ENCODE results near the gene MAN1A1. TPM values are rescaled to one million over a fixed set of nuclear protein-coding genes. Genes with fewer than 3 reads are reported as not detected.
A peak's percentile ranks its signal among the peaks of the same experiment; 100 is the strongest.

The MAN1A1 gene
- total RNA-seq, 2 donors from 2014 or later, result 41.7 to 43.7 TPM

- no peak overlapping the region for H3K27ac ChIP-seq (ENCODE audit: low read depth, low read length)
- H3K36me3 ChIP-seq (ENCODE audit: control insufficient read depth, insufficient read depth, low read length), result peaks cover 5% of the 10 kb centered on the region
- H3K4me1 Mint-ChIP-seq, result peaks cover 23% of the 10 kb centered on the region
- no peaks in the 10 kb centered on the region for H3K27me3 Mint-ChIP-seq (ENCODE audit: insufficient read depth)
- peaks cover 10% of the 10 kb centered on the region for H3K36me3 Mint-ChIP-seq (ENCODE audit: low read depth)
- H3K9me3 ChIP-seq (ENCODE audit: control insufficient read depth, low read length), result no peaks in the 10 kb centered on the region
- no peaks in the 10 kb centered on the region for H3K4me1 ChIP-seq (ENCODE audit: control insufficient read depth, insufficient read depth, low read length)
- no peak overlapping the region for H3K4me3 ChIP-seq (ENCODE audit: low read length)
- H3K27ac Mint-ChIP-seq, result no peak overlapping the region
- H3K27me3 ChIP-seq (ENCODE audit: control insufficient read depth, insufficient read depth, low read length, poor library complexity, severe bottlenecking), result no peaks in the 10 kb centered on the region
- TF ChIP-seq, protein P1, sequence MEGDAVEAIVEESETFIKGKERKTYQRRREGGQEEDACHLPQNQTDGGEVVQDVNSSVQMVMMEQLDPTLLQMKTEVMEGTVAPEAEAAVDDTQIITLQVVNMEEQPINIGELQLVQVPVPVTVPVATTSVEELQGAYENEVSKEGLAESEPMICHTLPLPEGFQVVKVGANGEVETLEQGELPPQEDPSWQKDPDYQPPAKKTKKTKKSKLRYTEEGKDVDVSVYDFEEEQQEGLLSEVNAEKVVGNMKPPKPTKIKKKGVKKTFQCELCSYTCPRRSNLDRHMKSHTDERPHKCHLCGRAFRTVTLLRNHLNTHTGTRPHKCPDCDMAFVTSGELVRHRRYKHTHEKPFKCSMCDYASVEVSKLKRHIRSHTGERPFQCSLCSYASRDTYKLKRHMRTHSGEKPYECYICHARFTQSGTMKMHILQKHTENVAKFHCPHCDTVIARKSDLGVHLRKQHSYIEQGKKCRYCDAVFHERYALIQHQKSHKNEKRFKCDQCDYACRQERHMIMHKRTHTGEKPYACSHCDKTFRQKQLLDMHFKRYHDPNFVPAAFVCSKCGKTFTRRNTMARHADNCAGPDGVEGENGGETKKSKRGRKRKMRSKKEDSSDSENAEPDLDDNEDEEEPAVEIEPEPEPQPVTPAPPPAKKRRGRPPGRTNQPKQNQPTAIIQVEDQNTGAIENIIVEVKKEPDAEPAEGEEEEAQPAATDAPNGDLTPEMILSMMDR (conservative IDR thresholded peaks at IDR 0.05), result no peak
- DNase-seq, result no peak
- no peak overlapping the region for H3K9ac ChIP-seq (ENCODE audit: extremely low read depth, low read length, poor library complexity, severe bottlenecking)
- H3K9me3 Mint-ChIP-seq, result no peaks in the 10 kb centered on the region
- H3K4me3 Mint-ChIP-seq, result no peak overlapping the region
Observed at GRCh38 chr6:119171864-119172588, 177.5 kb downstream of the MAN1A1 start.

DNA sequence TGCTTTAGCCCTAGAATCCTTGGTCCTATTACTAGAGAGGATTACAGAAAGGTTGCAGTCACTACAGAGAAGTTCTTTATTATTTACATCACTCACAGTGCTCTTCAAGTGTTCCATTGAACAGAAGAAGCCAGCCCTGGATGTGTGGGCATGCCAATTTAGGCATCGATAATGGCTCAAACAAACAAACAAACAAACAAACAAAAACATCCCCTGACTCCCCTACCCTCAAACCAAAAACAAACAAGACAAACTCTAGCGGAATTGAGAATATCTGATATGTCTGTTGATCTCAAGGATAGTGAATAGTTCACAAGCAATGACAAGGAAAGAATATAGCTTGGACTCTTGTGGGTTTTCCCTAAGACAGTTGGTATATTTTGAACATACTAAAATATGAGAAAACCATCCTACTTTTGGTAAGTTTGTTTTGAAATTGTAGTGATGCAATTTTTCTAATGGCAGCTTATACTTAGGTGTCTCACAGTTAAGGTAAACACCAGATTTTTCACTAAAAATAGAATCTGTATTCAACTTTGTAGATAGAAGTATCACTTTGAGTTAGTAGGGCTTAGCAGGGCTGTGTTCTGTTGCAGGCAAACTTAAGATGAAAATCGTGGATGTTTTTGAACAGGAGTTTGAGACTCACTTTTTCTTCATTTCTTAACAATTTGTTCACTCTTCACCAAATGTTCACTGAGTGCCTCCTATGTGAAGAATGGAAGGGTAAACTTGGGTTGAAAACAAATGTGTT lies 178.3 kb downstream of the MAN1A1 start:
- no peak overlapping the region for H3K4me3 Mint-ChIP-seq
- Histone ChIP-seq H3K9ac (ENCODE audit: extremely low read depth, low read length, poor library complexity, severe bottlenecking) (no peak overlapping the region), H3K27ac (ENCODE audit: low read depth, low read length) (no peak overlapping the region), H3K4me1 (ENCODE audit: control insufficient read depth, insufficient read depth, low read length) (no peaks in the 10 kb centered on the region), H3K4me3 (ENCODE audit: low read length) (no peak overlapping the region), H3K9me3 (ENCODE audit: control insufficient read depth, low read length) (no peaks in the 10 kb centered on the region), H3K27me3 (ENCODE audit: control insufficient read depth, insufficient read depth, low read length, poor library complexity, severe bottlenecking) (no peaks in the 10 kb centered on the region), H3K36me3 (ENCODE audit: control insufficient read depth, insufficient read depth, low read length) (no peaks in the 10 kb centered on the region)
- DNase-seq, result no peak
- H3K4me1 Mint-ChIP-seq, result peaks cover 23% of the 10 kb centered on the region
- peaks cover 7% of the 10 kb centered on the region for H3K36me3 Mint-ChIP-seq (ENCODE audit: low read depth)
- H3K27me3 Mint-ChIP-seq (ENCODE audit: insufficient read depth), result no peaks in the 10 kb centered on the region
- WGBS, 2 experiments (ENCODE audit: insufficient coverage in 1 of 2, insufficient read length in 1 of 2), result 92% methylated on average over 3 of the region's 3 CpGs; no CpG with 5 or more reads in 1 of the 2 experiments
- TF ChIP-seq, protein P1 (conservative IDR thresholded peaks at IDR 0.05), result no peak
- H3K9me3 Mint-ChIP-seq, result no peaks in the 10 kb centered on the region
- no peak overlapping the region for H3K27ac Mint-ChIP-seq

DNA sequence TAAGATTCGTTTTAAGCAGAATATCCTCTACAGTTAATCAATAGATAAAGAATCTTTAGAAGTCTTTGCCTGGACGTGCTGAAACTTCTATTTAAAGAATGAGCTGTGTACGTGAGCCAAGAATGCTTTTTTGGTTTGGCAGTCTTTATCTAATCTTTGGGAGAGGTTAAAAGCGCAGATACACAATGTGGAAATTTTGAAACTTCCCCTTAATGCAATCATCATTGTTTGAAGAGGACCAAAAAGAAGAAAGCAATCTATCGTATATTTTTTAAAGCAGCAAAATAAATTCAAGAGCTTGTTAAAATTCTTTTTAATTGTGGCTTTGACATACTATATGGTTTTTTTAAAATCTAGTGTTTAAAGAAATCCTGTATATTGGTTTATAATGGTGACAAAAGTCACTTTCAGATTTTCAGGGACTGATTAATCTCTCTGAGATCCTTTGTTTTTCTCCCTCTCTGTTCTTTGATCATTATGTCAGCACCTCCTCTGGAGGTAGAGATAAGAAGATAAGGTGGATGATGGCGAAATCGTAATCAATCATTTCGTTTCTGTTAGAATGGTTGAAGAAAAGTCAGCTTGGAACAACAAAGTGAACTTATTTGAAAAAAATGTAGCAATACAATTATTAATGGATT lies 179.0 kb downstream of the MAN1A1 start:
- Mint-ChIP-seq H3K4me3 (no peak overlapping the region), H3K4me1 (peaks cover 23% of the 10 kb centered on the region), H3K27me3 (ENCODE audit: insufficient read depth) (peaks cover under 1% of the 10 kb centered on the region), H3K9me3 (no peaks in the 10 kb centered on the region), H3K36me3 (ENCODE audit: low read depth) (peaks cover 2% of the 10 kb centered on the region), H3K27ac (no peak overlapping the region)
- no peak overlapping the region for H3K9ac ChIP-seq (ENCODE audit: extremely low read depth, low read length, poor library complexity, severe bottlenecking)
- TF ChIP-seq, protein P1 (conservative IDR thresholded peaks at IDR 0.05), result no peak
- no peaks in the 10 kb centered on the region for H3K4me1 ChIP-seq (ENCODE audit: control insufficient read depth, insufficient read depth, low read length)
- H3K27ac ChIP-seq (ENCODE audit: low read depth, low read length), result no peak overlapping the region
- no peaks in the 10 kb centered on the region for H3K36me3 ChIP-seq (ENCODE audit: control insufficient read depth, insufficient read depth, low read length)
- H3K9me3 ChIP-seq (ENCODE audit: control insufficient read depth, low read length), result no peaks in the 10 kb centered on the region
- no peak for DNase-seq
- peaks cover 3% of the 10 kb centered on the region for H3K27me3 ChIP-seq (ENCODE audit: control insufficient read depth, insufficient read depth, low read length, poor library complexity, severe bottlenecking)
- 81 to 90% methylated on average over 2 to 7 of the region's 8 CpGs for WGBS, 2 experiments (ENCODE audit: insufficient coverage in 1 of 2, insufficient read length in 1 of 2)
- peak overlapping the region; percentile 3 for H3K4me3 ChIP-seq (ENCODE audit: low read length)
